GM12865 (cell line): ENCODE data around the gene KCNK17.
A peak's percentile ranks its signal among the peaks of the same experiment; 100 is the strongest.

Experiments used
- DNase-seq: peaks from one replicate; pipeline ENCODE4 v3.0.0; 2010; ENCODE audit warnings: low read depth
- H3K4me3 ChIP-seq: 2 replicates; pipeline ENCODE4 v1.5.1; 2011; ENCODE audit warnings: mild to moderate bottlenecking, low read depth, low read length, control low read depth
- CTCF ChIP-seq: IDR thresholded peaks from 2 replicates; pipeline ENCODE4 v1.5.1; 2011; ENCODE audit warnings: low read length, control low read depth, low read depth, inconsistent platforms; ENCODE audit not compliant: insufficient read depth; ENCODE audit errors: missing control alignments

The KCNK17 gene

DNA sequence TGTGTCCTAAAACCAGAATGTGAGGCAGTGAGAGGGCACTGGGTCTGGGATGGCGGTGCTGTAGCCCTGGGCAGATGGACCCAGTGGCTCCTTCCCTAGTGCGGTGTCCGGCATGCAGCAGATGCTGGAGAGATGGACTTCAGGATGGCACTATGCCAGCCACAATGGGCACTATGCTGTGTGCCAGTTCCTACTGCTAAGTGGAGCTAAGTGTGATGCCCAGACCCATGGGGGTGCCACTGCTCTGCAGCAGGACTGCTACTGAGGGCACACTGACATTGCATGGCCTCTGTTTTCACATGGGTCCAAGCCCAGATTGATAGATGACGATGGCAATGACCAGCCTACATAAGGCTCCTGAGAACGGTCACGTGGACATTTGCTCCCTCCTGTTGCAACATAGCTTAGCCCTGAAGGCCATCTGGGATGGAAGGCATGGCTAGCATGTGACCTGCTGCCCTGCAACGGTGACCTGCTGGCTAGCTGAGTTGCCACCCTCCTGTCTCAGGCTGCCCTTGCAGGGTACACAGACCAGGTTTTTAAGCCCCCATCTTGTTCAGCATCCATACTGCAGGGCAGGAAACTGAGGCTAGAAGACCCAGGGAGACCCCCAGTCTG lies 39.6 kb upstream of the KCNK17 start:
- H3K4me3 ChIP-seq: no peak overlapping the region
- no peak for DNase-seq
- no peak for TF ChIP-seq CTCF

GRCh38 chr6:39350723-39351505 lies 36.7 kb upstream of the KCNK17 start:
- no peak overlapping the region for H3K4me3 ChIP-seq
- no peak for TF ChIP-seq CTCF

GRCh38 chr6:39348740-39349139 lies 34.5 kb upstream of the KCNK17 start:
- no peak for DNase-seq
- TF ChIP-seq CTCF: no peak
- H3K4me3 ChIP-seq: no peak overlapping the region

More at GRCh38 chr6:39350723-39351505, 36.7 kb upstream of the KCNK17 start:
- DNase-seq: no peak

- no peak overlapping the region for H3K4me3 ChIP-seq
- TF ChIP-seq CTCF: peak; percentile 91
- peak; percentile 54 for DNase-seq
These were observed 33.8 kb upstream of the KCNK17 start for GRCh38 chr6:39347906-39348585.

DNA sequence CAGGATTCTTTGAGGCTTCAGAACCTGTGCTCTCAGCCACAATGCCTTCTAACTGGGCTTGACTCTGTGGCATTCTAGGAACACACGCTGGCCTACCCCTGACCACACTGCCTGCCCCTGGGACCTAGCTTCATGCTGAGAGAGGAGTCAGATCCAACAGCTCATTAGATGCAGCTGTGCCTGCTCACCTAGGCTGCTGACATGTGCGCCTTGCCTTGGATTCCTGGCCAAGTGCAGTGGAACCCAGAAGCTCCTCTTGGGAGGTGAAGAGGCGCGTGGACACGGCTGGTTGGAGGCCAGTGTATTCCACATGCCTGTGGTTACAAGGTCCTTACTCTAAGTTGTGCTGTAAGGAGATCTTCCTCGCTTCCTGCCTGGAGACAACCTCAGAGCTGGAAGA lies 33.0 kb upstream of the KCNK17 start:
- no peak for DNase-seq
- TF ChIP-seq CTCF: no peak
- H3K4me3 ChIP-seq: no peak overlapping the region

DNA sequence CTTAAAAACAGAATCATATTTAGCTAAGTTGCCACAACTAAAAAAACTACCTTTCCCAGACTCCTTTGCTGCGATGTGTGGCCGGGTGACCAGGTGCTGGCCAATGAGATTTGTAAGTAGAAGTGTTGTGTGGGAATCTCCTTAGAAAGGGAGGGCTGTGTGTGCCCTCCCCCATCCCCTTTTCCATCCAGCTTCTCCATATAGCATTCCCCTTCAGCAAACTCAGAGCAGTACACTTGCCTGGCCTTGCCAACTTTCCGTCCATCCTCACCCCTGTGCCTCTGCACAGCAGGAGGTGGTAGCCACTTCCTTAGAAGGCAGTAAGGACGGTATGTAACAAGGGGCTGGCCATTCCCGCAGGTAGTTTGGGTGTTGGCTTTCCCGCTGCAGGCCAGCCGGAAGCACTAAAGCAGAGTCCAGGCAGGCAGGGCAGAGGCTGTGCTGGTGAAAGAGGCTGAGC lies 30.6 kb upstream of the KCNK17 start:
- no peak for TF ChIP-seq CTCF
- DNase-seq: no peak
- H3K4me3 ChIP-seq: no peak overlapping the region
